ENCODE data around the gene SLAMF1.
"Not testable (repeated sequence)": the region's sequence is repeated elsewhere in the genome, so short reads cannot be mapped to it uniquely, and the experiment has no call there.

The SLAMF1 gene

DNA sequence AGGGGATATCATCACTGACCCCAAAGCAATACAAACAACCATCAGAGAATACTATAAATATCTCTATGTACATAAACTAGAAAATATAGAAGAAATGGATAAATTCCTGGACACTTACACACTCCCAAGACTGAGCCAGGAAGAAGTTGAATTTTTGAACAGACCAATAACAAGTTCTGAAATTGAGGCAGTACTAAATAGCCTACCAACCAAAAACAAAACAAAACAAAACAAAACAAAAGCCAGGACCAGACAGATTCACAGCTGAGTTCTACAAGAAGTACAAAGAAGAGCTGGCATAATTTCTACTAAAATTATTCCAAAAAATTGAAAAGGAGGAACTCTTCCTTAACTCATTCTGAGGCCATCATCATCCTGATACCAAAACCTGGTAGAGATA, 86.0 kb downstream of the SLAMF1 start:
- no peak overlapping the region for H3K4me3 ChIP-seq (ENCODE audit: low read length)
- no peak overlapping the region for H3K27ac ChIP-seq (ENCODE audit: low read length)
- no peaks in the 10 kb centered on the region for H4K20me1 ChIP-seq (ENCODE audit: insufficient read depth, low read length)
- H2AFZ ChIP-seq (ENCODE audit: low read depth, low read length) = no peak overlapping the region
- H3K27me3 ChIP-seq (ENCODE audit: low read depth, low read length) = no peaks in the 10 kb centered on the region
- TF ChIP-seq EZH2phosphoT487 (IDR thresholded peaks at IDR 0.05; ENCODE audit: low read depth) = no peak
- TF ChIP-seq, protein P1, sequence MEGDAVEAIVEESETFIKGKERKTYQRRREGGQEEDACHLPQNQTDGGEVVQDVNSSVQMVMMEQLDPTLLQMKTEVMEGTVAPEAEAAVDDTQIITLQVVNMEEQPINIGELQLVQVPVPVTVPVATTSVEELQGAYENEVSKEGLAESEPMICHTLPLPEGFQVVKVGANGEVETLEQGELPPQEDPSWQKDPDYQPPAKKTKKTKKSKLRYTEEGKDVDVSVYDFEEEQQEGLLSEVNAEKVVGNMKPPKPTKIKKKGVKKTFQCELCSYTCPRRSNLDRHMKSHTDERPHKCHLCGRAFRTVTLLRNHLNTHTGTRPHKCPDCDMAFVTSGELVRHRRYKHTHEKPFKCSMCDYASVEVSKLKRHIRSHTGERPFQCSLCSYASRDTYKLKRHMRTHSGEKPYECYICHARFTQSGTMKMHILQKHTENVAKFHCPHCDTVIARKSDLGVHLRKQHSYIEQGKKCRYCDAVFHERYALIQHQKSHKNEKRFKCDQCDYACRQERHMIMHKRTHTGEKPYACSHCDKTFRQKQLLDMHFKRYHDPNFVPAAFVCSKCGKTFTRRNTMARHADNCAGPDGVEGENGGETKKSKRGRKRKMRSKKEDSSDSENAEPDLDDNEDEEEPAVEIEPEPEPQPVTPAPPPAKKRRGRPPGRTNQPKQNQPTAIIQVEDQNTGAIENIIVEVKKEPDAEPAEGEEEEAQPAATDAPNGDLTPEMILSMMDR (IDR thresholded peaks at IDR 0.05; ENCODE audit: low read depth, low read length) = no peak
- H3K9me3 ChIP-seq (ENCODE audit: insufficient read depth, low read length) = peaks cover 4% of the 10 kb centered on the region
- H3K36me3 ChIP-seq (replicated peaks; ENCODE audit: low read depth, low read length) = no peaks in the 10 kb centered on the region
- H3K79me2 ChIP-seq (ENCODE audit: low read length) = no peaks in the 10 kb centered on the region
- peaks cover 6% of the 10 kb centered on the region for H3K4me1 ChIP-seq (ENCODE audit: low read length)
- H3K9ac ChIP-seq (ENCODE audit: low read length) = no peak overlapping the region
- H3K4me2 ChIP-seq (ENCODE audit: low read length) = no peak overlapping the region

DNA sequence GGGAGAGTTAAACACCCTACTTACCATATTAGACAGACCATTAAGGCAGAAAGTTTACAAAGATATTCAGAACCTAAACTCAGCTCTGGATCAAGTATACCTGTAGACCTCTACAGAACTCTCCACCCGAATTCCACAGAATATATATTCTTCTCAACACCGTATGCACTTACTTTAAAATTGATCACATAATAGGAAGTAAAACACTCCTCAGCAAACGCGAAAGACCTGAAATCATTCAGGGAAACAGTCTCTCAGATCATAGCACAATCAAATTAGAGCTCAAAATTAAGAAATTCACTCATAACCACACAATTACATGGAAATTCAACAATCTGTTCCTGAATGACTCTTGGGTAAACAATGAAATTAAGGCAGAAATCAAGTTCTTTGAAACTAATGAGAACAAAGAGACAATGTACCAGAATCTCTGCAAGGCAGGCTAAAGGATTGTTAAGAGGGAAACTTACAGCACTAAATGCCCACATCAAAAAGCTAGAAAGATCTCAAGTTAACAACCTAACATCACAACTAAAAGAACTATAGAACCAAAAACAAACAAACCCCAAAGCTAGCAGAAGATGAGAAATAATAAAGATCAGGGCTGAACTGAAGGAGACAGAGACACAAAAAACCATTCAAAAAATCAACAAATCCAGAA, 86.7 kb downstream of the SLAMF1 start:
- no peak for TF ChIP-seq EZH2phosphoT487 (IDR thresholded peaks at IDR 0.05; ENCODE audit: low read depth)
- TF ChIP-seq, protein P1 (IDR thresholded peaks at IDR 0.05; ENCODE audit: low read depth, low read length) = no peak
- no peak overlapping the region for H3K27ac ChIP-seq (ENCODE audit: low read length)

DNA sequence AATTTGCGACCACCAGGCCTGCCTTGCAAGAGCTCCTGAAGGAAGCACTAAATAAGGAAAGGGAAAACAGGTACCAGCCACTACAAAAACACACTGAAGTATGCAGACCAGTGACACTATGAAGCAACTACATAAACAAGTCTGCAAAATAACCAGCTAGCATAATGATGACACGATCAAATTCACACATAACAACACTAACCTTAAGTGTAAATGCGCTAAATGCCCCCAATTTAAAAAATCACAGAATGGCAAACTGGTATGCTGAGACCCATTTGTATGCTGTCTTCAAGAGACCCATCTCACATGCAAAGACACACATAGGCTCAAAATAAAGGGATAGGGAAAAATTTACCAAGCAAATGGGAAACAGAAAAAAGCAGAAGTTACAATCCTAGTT, 87.4 kb downstream of the SLAMF1 start:
- H3K4me3 ChIP-seq (ENCODE audit: low read length) = not testable (repeated sequence)

More for the DNA sequence above, 86.7 kb downstream of the SLAMF1 start:
- Histone ChIP-seq H3K36me3 (replicated peaks; ENCODE audit: low read depth, low read length) (no peaks in the 10 kb centered on the region), H2AFZ (ENCODE audit: low read depth, low read length) (no peak overlapping the region), H3K79me2 (ENCODE audit: low read length) (no peaks in the 10 kb centered on the region), H3K9ac (ENCODE audit: low read length) (no peak overlapping the region), H3K27me3 (ENCODE audit: low read depth, low read length) (no peaks in the 10 kb centered on the region), H3K9me3 (ENCODE audit: insufficient read depth, low read length) (peaks cover 4% of the 10 kb centered on the region), H3K4me2 (ENCODE audit: low read length) (no peak overlapping the region), H3K4me1 (ENCODE audit: low read length) (no peaks in the 10 kb centered on the region; the same call in 1 of the 2 replicates), H3K4me3 (ENCODE audit: low read length) (no peak overlapping the region), H4K20me1 (ENCODE audit: insufficient read depth, low read length) (no peaks in the 10 kb centered on the region)

DNA sequence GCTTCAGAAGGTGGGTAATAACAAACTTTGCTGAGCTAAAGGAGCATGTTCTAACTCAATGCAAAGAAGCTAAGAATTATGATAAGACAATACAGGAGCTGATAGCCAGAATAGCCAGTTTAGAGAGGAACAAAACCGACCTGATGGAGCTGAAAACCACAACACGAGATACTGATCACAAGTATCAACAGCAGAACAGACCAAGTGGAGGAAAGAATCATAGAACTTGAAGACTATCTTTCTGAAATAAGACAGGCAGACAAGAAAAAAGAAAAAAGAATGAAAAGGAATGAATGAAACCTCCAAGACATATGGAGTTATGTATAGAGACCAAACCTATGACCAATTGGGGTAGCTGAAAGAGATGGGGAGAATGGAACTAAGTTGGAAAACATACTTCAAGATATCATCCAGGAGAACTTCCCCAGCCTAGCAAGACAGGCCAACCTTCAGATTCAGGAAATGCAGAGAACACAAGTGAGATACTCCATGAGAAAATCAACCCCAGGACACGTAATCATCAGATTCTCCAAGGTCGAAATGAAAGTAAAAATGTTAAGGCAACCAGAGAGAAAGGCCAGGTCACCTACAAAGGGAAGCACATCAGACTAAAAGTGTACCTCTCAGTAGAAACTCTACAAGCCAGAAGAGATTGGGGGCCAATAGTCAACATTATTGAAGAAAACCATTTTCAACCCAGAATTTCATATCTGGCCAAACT, 88.0 kb downstream of the SLAMF1 start:
- no peaks in the 10 kb centered on the region for H3K4me1 ChIP-seq (ENCODE audit: low read length)
- H4K20me1 ChIP-seq (ENCODE audit: insufficient read depth, low read length) = no peaks in the 10 kb centered on the region
- no peak for TF ChIP-seq EZH2phosphoT487 (IDR thresholded peaks at IDR 0.05; ENCODE audit: low read depth)
- TF ChIP-seq, protein P1 (IDR thresholded peaks at IDR 0.05; ENCODE audit: low read depth, low read length) = no peak
- no peak overlapping the region for H3K9ac ChIP-seq (ENCODE audit: low read length)
- H3K4me3 ChIP-seq (ENCODE audit: low read length) = no peak overlapping the region
- H3K27me3 ChIP-seq (ENCODE audit: low read depth, low read length) = no peaks in the 10 kb centered on the region
- H3K79me2 ChIP-seq (ENCODE audit: low read length) = no peaks in the 10 kb centered on the region
- H3K36me3 ChIP-seq (replicated peaks; ENCODE audit: low read depth, low read length) = no peaks in the 10 kb centered on the region
- H3K9me3 ChIP-seq (ENCODE audit: insufficient read depth, low read length) = peaks cover 4% of the 10 kb centered on the region
- H3K4me2 ChIP-seq (ENCODE audit: low read length) = no peak overlapping the region
- no peak overlapping the region for H2AFZ ChIP-seq (ENCODE audit: low read depth, low read length)
- no peak overlapping the region for H3K27ac ChIP-seq (ENCODE audit: low read length)

More for the DNA sequence above, 87.4 kb downstream of the SLAMF1 start:
- H3K4me1 ChIP-seq (ENCODE audit: low read length); H4K20me1 ChIP-seq (ENCODE audit: insufficient read depth, low read length); H3K79me2 ChIP-seq (ENCODE audit: low read length); H3K9me3 ChIP-seq (ENCODE audit: insufficient read depth, low read length); H2AFZ ChIP-seq (ENCODE audit: low read depth, low read length); H3K36me3 ChIP-seq (replicated peaks; ENCODE audit: low read depth, low read length); H3K4me2 ChIP-seq (ENCODE audit: low read length); H3K9ac ChIP-seq (ENCODE audit: low read length); H3K27ac ChIP-seq (ENCODE audit: low read length); H3K27me3 ChIP-seq (ENCODE audit: low read depth, low read length): not testable (repeated sequence)
